SW480 (cell line): ENCODE data around the gene SLC2A4RG.

Source experiments
- DNase-seq: peaks from one replicate; pipeline ENCODE4 v3.0.0-alpha.2; 2016; ENCODE audit warnings: low spot score

The SLC2A4RG gene

GRCh38 chr20:63741354-63741675 is 1.7 kb downstream of the SLC2A4RG start:
- DNase-seq: no peak

- no peak for DNase-seq
Observed at GRCh38 chr20:63741676-63742380, 2.3 kb downstream of the SLC2A4RG start.

GRCh38 chr20:63742381-63743024 is 2.9 kb downstream of the SLC2A4RG start:
- no peak for DNase-seq

GRCh38 chr20:63743210-63743970 is 3.8 kb downstream of the SLC2A4RG start:
- no peak for DNase-seq

GRCh38 chr20:63744158-63744557 is 4.6 kb downstream of the SLC2A4RG start:
- DNase-seq: no peak

GRCh38 chr20:63744574-63745423 is 5.2 kb downstream of the SLC2A4RG start:
- DNase-seq: no peak

- DNase-seq: no peak
Observed at GRCh38 chr20:63745424-63745805, 5.8 kb downstream of the SLC2A4RG start.

GRCh38 chr20:63745961-63746731 is 6.6 kb downstream of the SLC2A4RG start:
- DNase-seq: no peak

- DNase-seq: no peak
Observed at GRCh38 chr20:63746751-63747315, 7.3 kb downstream of the SLC2A4RG start.

GRCh38 chr20:63747622-63748069 is 8.1 kb downstream of the SLC2A4RG start:
- DNase-seq: no peak

GRCh38 chr20:63748070-63748933 is 8.7 kb downstream of the SLC2A4RG start:
- no peak for DNase-seq

- DNase-seq: no peak
Observed at GRCh38 chr20:63748934-63749270, 9.3 kb downstream of the SLC2A4RG start.

GRCh38 chr20:63749597-63750508 is 10.3 kb downstream of the SLC2A4RG start:
- no peak for DNase-seq

GRCh38 chr20:63750807-63751470 is 11.4 kb downstream of the SLC2A4RG start:
- DNase-seq: peak; percentile 55

GRCh38 chr20:63751471-63752271 is 12.1 kb downstream of the SLC2A4RG start:
- DNase-seq: no peak

GRCh38 chr20:63752411-63753101 is 13.0 kb downstream of the SLC2A4RG start:
- no peak for DNase-seq

- DNase-seq: no peak
Observed at GRCh38 chr20:63753381-63753780, 13.8 kb downstream of the SLC2A4RG start.
